HepG2 (cell line): ENCODE results near the gene CAMK1G. TPM values are rescaled to one million over a fixed set of nuclear protein-coding genes. Genes with fewer than 3 reads are reported as not detected.

Source experiments
- ATAC-seq: fragments of 200-7000 bp; cut with Tn5 transposase; 3 replicates; pipeline ENCODE4 v1.9.1; 2020; ENCODE audit warnings: mild to moderate bottlenecking, moderate library complexity
- BruUV-seq: library from RNA; stranded (reverse); fragments of 400-500 nt; replicated peaks from 2 replicates; lab custom pipeline; 2021; lab: Mats Ljungman, UMichigan
- CTCF ChIA-PET: fragments of 300-600 bp; formaldehyde crosslinking; extraction: SDS; loops from one replicate; lab custom pipeline; 2021; ENCODE audit warnings: low total read pairs, inconsistent platforms, low intra/inter-chr PET ratio; lab: Yijun Ruan, JAX
- POLR2A ChIA-PET: fragments of 350-600 bp; sonication (Branson Sonifier 250); formaldehyde crosslinking; loops from one replicate; lab custom pipeline; 2020; ENCODE audit warnings: antibody characterized with exemption, inconsistent platforms; lab: Yijun Ruan, JAX
- DNase-seq: peaks from one replicate; pipeline ENCODE4 v3.0.0-alpha.2; 2015; ENCODE audit warnings: low spot score
- FAIRE-seq: peaks from 3 replicates; lab custom pipeline; 2011; peaks lifted over from hg19 to GRCh38; lab: Jason Lieb, UNC
- H2AFZ ChIP-seq: one replicate; pipeline ENCODE4 v1.6.1; 2011; ENCODE audit warnings: low read length, inconsistent platforms
- H3K27ac ChIP-seq: fragments of 300-600 bp; 3 replicates; pipeline ENCODE4 v1.8.0; 2011; ENCODE audit warnings: mixed run types, mild to moderate bottlenecking, mixed read lengths, low read length, inconsistent platforms; ENCODE audit not compliant: insufficient read depth; ENCODE audit errors: extremely low read length
- H3K27me3 ChIP-seq, 2 experiments: fragments of 200-600 bp in 1 of 2; 2 replicates in 1 of 2; 3 replicates in 1 of 2; pipeline versions ENCODE4 v1.6.0 to v1.8.0; 2011; ENCODE audit warnings: low read length in 2 of 2, mild to moderate bottlenecking in 2 of 2, moderate library complexity in 2 of 2, inconsistent platforms in 1 of 2; ENCODE audit not compliant: insufficient read depth in 2 of 2, control insufficient read depth in 1 of 2
- H3K36me3 ChIP-seq, 2 experiments: fragments of 200-600 bp in 1 of 2; replicated peaks in 1 of 2; 2 replicates in 1 of 2; 3 replicates in 1 of 2; pipeline versions ENCODE4 v1.5.1 to v1.8.0; 2011; ENCODE audit warnings: low read length in 2 of 2, inconsistent platforms in 1 of 2; ENCODE audit not compliant: insufficient read depth in 2 of 2, control insufficient read depth in 1 of 2
- H3K4me1 ChIP-seq: 2 replicates; pipeline ENCODE4 v1.5.1; 2012; ENCODE audit warnings: low read length, inconsistent platforms; ENCODE audit not compliant: insufficient read depth
- H3K4me2 ChIP-seq: 2 replicates; pipeline ENCODE4 v1.6.0; 2011; ENCODE audit warnings: low read depth, low read length, inconsistent platforms
- H3K4me3 ChIP-seq, 3 experiments: fragments of 200-600 bp in 1 of 3; sonication (generic), shearing (Covaris generic) in 1 of 3; replicated peaks in 1 of 3; 2 replicates each; pipeline ENCODE4 v1.5.1; 2011 to 2016; ENCODE audit warnings: low read length in 3 of 3, inconsistent platforms in 2 of 3, low read depth in 2 of 3, mild to moderate bottlenecking in 2 of 3, control low read depth in 1 of 3, mixed read lengths in 1 of 3; ENCODE audit not compliant: insufficient read depth in 1 of 3
- H3K79me2 ChIP-seq: one replicate; pipeline ENCODE4 v1.6.1; 2011; ENCODE audit warnings: low read length, inconsistent platforms; ENCODE audit not compliant: insufficient read depth
- H3K9ac ChIP-seq: 2 replicates; pipeline ENCODE4 v1.6.0; 2011; ENCODE audit warnings: mild to moderate bottlenecking, low read depth, low read length, inconsistent platforms; ENCODE audit not compliant: insufficient read depth
- H3K9me3 ChIP-seq: 2 replicates; pipeline ENCODE4 v1.5.1; 2012; ENCODE audit warnings: mild to moderate bottlenecking, low read length
- H4K20me1 ChIP-seq: 2 replicates; pipeline ENCODE4 v1.6.0; 2011; ENCODE audit warnings: inconsistent platforms, mild to moderate bottlenecking, low read length, moderate library complexity; ENCODE audit not compliant: insufficient read depth
- GRHL1 ChIP-seq: sonication (generic); formaldehyde crosslinking; conservative IDR thresholded peaks from 2 replicates; pipeline ENCODE4 v1.8.0; 2022; ENCODE audit warnings: missing genetic modification reagents
- HES4 ChIP-seq: sonication (generic); formaldehyde crosslinking; IDR thresholded peaks from 2 replicates; pipeline ENCODE4 v1.9.0; 2021; ENCODE audit warnings: mild to moderate bottlenecking, missing genetic modification reagents, borderline replicate concordance
- HNF4A ChIP-seq: sonication (generic); formaldehyde crosslinking; IDR thresholded peaks from 2 replicates; pipeline ENCODE4 v1.4.0; 2020; ENCODE audit warnings: missing genetic modification reagents
- KDM6A ChIP-seq: IDR thresholded peaks from 2 replicates; pipeline ENCODE4 v1.6.1; 2016; ENCODE audit warnings: low read depth
- NFAT5 ChIP-seq: sonication (generic); formaldehyde crosslinking; IDR thresholded peaks from 2 replicates; pipeline ENCODE4 v1.4.0; 2020; ENCODE audit warnings: missing genetic modification reagents
- PCBP1 ChIP-seq: fragments of 200-400 bp; formaldehyde crosslinking; IDR thresholded peaks from 2 replicates; pipeline ENCODE4 v1.6.1; 2017; ENCODE audit warnings: mild to moderate bottlenecking, low read depth, low read length, borderline replicate concordance
- RBM22 ChIP-seq: fragments of 200-400 bp; formaldehyde crosslinking; optimal IDR thresholded peaks from 2 replicates; pipeline ENCODE3; 2017; ENCODE audit warnings: mild to moderate bottlenecking, low read length, moderate library complexity
- SIN3A ChIP-seq: IDR thresholded peaks from 2 replicates; pipeline ENCODE4 v1.6.1; 2011; ENCODE audit warnings: low read depth, mild to moderate bottlenecking, control low read depth, low read length, borderline replicate concordance
- ZBTB38 ChIP-seq: sonication (generic); formaldehyde crosslinking; IDR thresholded peaks from 2 replicates; pipeline ENCODE4 v1.5.1; 2020; ENCODE audit warnings: mild to moderate bottlenecking, missing genetic modification reagents
- ZNF281 ChIP-seq: sonication (generic); formaldehyde crosslinking; IDR thresholded peaks from 2 replicates; pipeline ENCODE4 v1.4.0; 2020; ENCODE audit warnings: missing genetic modification reagents, borderline replicate concordance
- ZNF30 ChIP-seq: sonication (generic); formaldehyde crosslinking; IDR thresholded peaks from 2 replicates; pipeline ENCODE4 v1.5.0; 2020; ENCODE audit warnings: mild to moderate bottlenecking, missing genetic modification reagents
- WGBS: methylation state at CpG from one replicate; pipeline ENCODE4 v1.1.6; 2017; ENCODE audit warnings: low lambda C conversion rate; 5-methylcytosine and 5-hydroxymethylcytosine counted together
- in situ Hi-C: cut with HindIII; loops from 2 replicates; pipeline ENCODE4 v1.10.0; 2017; ENCODE audit warnings: low pct_unique_long_range_greater_than_20kb; ENCODE audit not compliant: extremely low pct_ligation_motif_present
- intact Hi-C: fragments of 100-400 bp; cut with micrococcal nuclease; formaldehyde crosslinking; loops from one replicate; pipeline ENCODE4 v1.10.0; 2022; ENCODE audit not compliant: unreplicated experiment
- polyA plus RNA-seq, 8 experiments: library from polyadenylated mRNA; depleted of rRNA in 3 of 8; stranded (reverse) in 7 of 8; unstranded in 1 of 8; fragments of >200 nt; fragmentation: Illumina TruSeq in 4 of 8; extraction: Trizol in 4 of 8; gene quantifications; 2 replicates each; pipeline versions ENCODE4 v1.2.1 to v1.2.3, GENCODE V29; 2011 to 2016; ENCODE audit warnings: low read depth in 4 of 8, missing spikeins in 1 of 8, mixed read lengths in 1 of 8; ENCODE audit not compliant: insufficient read depth in 1 of 8
- total RNA-seq, 5 experiments: library from RNA; depleted of rRNA; stranded (reverse); fragments of >200 nt; fragmentation: Illumina TruSeq; extraction: Trizol; gene quantifications; 2 replicates each; pipeline ENCODE4 v1.2.3, GENCODE V29; 2016; ENCODE audit warnings: low read depth in 1 of 5
- TF ChIP-seq, protein P1 (sequence below): sonication (generic); formaldehyde crosslinking; IDR thresholded peaks from 2 replicates; pipeline ENCODE4 v1.8.0; 2022; ENCODE audit warnings: missing genetic modification reagents, mild to moderate bottlenecking, inconsistent platforms, borderline replicate concordance

The CAMK1G gene
- total and polyA plus RNA-seq, 2 of the 13 experiments (the other 11 are each of a cell fraction or from before 2014, with no cell fraction given): not detected

- ChIA-PET CTCF (interaction anchor here (2.9 kb wide), 1 partner anchor 49 kb away, joined by 14 read pairs; no protein-coding TSS in a partner anchor), POLR2A (no interaction called here)
- peak; percentile 11; the same call in 1 of the 3 replicates for ATAC-seq
- Histone ChIP-seq H2AFZ (no peak overlapping the region), H3K4me1 (peaks cover 8% of the 10 kb centered on the region), H3K27ac (no peak overlapping the region), H3K9ac (no peak overlapping the region), H3K4me3 (no peak overlapping the region), H3K79me2 (no peaks in the 10 kb centered on the region), H3K4me2 (no peak overlapping the region), H3K27me3 (no peaks in the 10 kb centered on the region; a peak in 1 of 5 replicates), H4K20me1 (no peaks in the 10 kb centered on the region), H3K9me3 (no peaks in the 10 kb centered on the region), H3K36me3 (no peaks in the 10 kb centered on the region)
- in situ Hi-C loops: no loop called here
- intact Hi-C loops: loop anchor here (1.0 to 2.0 kb wide), 3 partner anchors 36 to 58 kb away; no protein-coding TSS in a partner anchor
- no TSS peak for BruUV-seq
- WGBS: 82% methylated on average over 6 of the region's 19 CpGs
- no peak for DNase-seq
- FAIRE-seq: no peak
- TF ChIP-seq ZNF281 (CRISPR knock-in tag) (no peak), HES4 (CRISPR knock-in tag) (no peak), PCBP1 (no peak), GRHL1 (no peak), RBM22 (no peak), NFAT5 (no peak), KDM6A (CRISPR knock-in tag) (no peak), HNF4A (CRISPR knock-in tag) (no peak), ZBTB38 (no peak), SIN3A (no peak), ZNF30 (CRISPR knock-in tag) (no peak)
- TF ChIP-seq, protein P1, sequence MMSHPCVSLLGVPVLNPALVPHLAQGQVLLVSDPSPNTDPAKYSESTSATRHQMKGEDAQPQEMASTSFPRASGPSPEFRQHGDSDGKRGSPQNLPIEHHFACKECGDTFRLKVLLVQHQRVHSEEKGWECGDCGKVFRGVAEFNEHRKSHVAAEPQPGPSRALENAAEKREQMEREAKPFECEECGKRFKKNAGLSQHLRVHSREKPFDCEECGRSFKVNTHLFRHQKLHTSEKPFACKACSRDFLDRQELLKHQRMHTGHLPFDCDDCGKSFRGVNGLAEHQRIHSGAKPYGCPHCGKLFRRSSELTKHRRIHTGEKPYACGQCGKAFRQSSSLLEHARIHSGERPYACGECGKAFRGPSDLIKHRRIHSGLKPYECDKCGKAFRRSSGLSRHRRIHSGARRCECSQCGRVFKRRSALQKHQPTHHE (CRISPR knock-in tag): no peak
Measured at GRCh38 chr1:209626346-209627026, 43.0 kb downstream of the CAMK1G start.
